ENCODE measurements around the gene KIAA1217.

The KIAA1217 gene

GRCh38 chr10:24455447-24455846, 246.5 kb downstream of the KIAA1217 start:
- H2AFZ ChIP-seq (ENCODE audit: low read length) = no peak overlapping the region
- H3K9me3 ChIP-seq (ENCODE audit: insufficient read depth, low read depth, low read length) = no peaks in the 10 kb centered on the region
- H3K27me3 ChIP-seq (ENCODE audit: insufficient read depth, low read length, poor library complexity, severe bottlenecking) = no peaks in the 10 kb centered on the region
- TF ChIP-seq EZH2phosphoT487 (IDR thresholded peaks at IDR 0.05; ENCODE audit: borderline replicate concordance) (no peak), CTCF (conservative IDR thresholded peaks at IDR 0.05; ENCODE audit: low read length) (no peak)
- no peaks in the 10 kb centered on the region for H3K9me2 ChIP-seq (replicated peaks; ENCODE audit: low read depth, low read length)
- H3K79me2 ChIP-seq (ENCODE audit: insufficient read depth, low read length) = no peaks in the 10 kb centered on the region
- H3K9ac ChIP-seq (ENCODE audit: low read depth, low read length, poor library complexity, severe bottlenecking) = no peak overlapping the region
- no peak overlapping the region for H3K4me3 ChIP-seq (ENCODE audit: low read length, poor library complexity, severe bottlenecking)
- no peak overlapping the region for H3K4me2 ChIP-seq (ENCODE audit: low read depth, low read length, poor library complexity, severe bottlenecking)
- peaks cover 30% of the 10 kb centered on the region for H3K4me1 ChIP-seq (ENCODE audit: insufficient read depth, low read length, poor library complexity, severe bottlenecking)
- H3F3A ChIP-seq (ENCODE audit: low read depth) = no peaks in the 10 kb centered on the region
- no peaks in the 10 kb centered on the region for H4K20me1 ChIP-seq (ENCODE audit: insufficient read depth, low read length, poor library complexity, severe bottlenecking)
- no peaks in the 10 kb centered on the region for H3K36me3 ChIP-seq (ENCODE audit: insufficient read depth, low read length)

GRCh38 chr10:24456322-24456721, 247.4 kb downstream of the KIAA1217 start:
- no peak overlapping the region for H3K9ac ChIP-seq (ENCODE audit: low read depth, low read length, poor library complexity, severe bottlenecking)
- H2AFZ ChIP-seq (ENCODE audit: low read length) = no peak overlapping the region
- no peaks in the 10 kb centered on the region for H3K9me2 ChIP-seq (replicated peaks; ENCODE audit: low read depth, low read length)
- no peaks in the 10 kb centered on the region for H3K9me3 ChIP-seq (ENCODE audit: insufficient read depth, low read depth, low read length)
- no peaks in the 10 kb centered on the region for H3F3A ChIP-seq (ENCODE audit: low read depth)
- no peak overlapping the region for H3K4me3 ChIP-seq (ENCODE audit: low read length, poor library complexity, severe bottlenecking)
- no peaks in the 10 kb centered on the region for H3K79me2 ChIP-seq (ENCODE audit: insufficient read depth, low read length)
- no peaks in the 10 kb centered on the region for H3K27me3 ChIP-seq (ENCODE audit: insufficient read depth, low read length, poor library complexity, severe bottlenecking)
- H3K4me2 ChIP-seq (ENCODE audit: low read depth, low read length, poor library complexity, severe bottlenecking) = no peak overlapping the region
- H3K36me3 ChIP-seq (ENCODE audit: insufficient read depth, low read length) = no peaks in the 10 kb centered on the region
- peaks cover 30% of the 10 kb centered on the region for H3K4me1 ChIP-seq (ENCODE audit: insufficient read depth, low read length, poor library complexity, severe bottlenecking)
- H4K20me1 ChIP-seq (ENCODE audit: insufficient read depth, low read length, poor library complexity, severe bottlenecking) = no peaks in the 10 kb centered on the region
- no peak for TF ChIP-seq EZH2phosphoT487 (IDR thresholded peaks at IDR 0.05; ENCODE audit: borderline replicate concordance)
- TF ChIP-seq CTCF (conservative IDR thresholded peaks at IDR 0.05; ENCODE audit: low read length) = no peak

- Histone ChIP-seq H3K9me3 (ENCODE audit: insufficient read depth, low read depth, low read length) (no peaks in the 10 kb centered on the region), H4K20me1 (ENCODE audit: insufficient read depth, low read length, poor library complexity, severe bottlenecking) (no peaks in the 10 kb centered on the region), H2AFZ (ENCODE audit: low read length) (no peak overlapping the region), H3F3A (ENCODE audit: low read depth) (peaks cover 4% of the 10 kb centered on the region; the same call in 1 of the 2 replicates), H3K27me3 (ENCODE audit: insufficient read depth, low read length, poor library complexity, severe bottlenecking) (no peaks in the 10 kb centered on the region), H3K9me2 (replicated peaks; ENCODE audit: low read depth, low read length) (no peaks in the 10 kb centered on the region), H3K36me3 (ENCODE audit: insufficient read depth, low read length) (no peaks in the 10 kb centered on the region), H3K4me3 (ENCODE audit: low read length, poor library complexity, severe bottlenecking) (no peak overlapping the region), H3K9ac (ENCODE audit: low read depth, low read length, poor library complexity, severe bottlenecking) (no peak overlapping the region), H3K4me2 (ENCODE audit: low read depth, low read length, poor library complexity, severe bottlenecking) (peak overlapping the region; percentile 18), H3K4me1 (ENCODE audit: insufficient read depth, low read length, poor library complexity, severe bottlenecking) (peaks cover 35% of the 10 kb centered on the region), H3K79me2 (ENCODE audit: insufficient read depth, low read length) (no peaks in the 10 kb centered on the region)
- no peak for TF ChIP-seq CTCF (conservative IDR thresholded peaks at IDR 0.05; ENCODE audit: low read length)
- no peak for TF ChIP-seq EZH2phosphoT487 (IDR thresholded peaks at IDR 0.05; ENCODE audit: borderline replicate concordance)
Measured at GRCh38 chr10:24457661-24458318, 248.9 kb downstream of the KIAA1217 start.
